ENCODE data around the gene RNFT2.

RNFT2 gene

GRCh38 chr12:116881325-116881876 lies 143.3 kb downstream of the RNFT2 start, which contains the start of gene HRK:
Gene HRK, minus strand, starts transcription at chr12:116881441. Its CDS starts 134 bp downstream, at chr12:116881307.
- TF ChIP-seq, protein P1, sequence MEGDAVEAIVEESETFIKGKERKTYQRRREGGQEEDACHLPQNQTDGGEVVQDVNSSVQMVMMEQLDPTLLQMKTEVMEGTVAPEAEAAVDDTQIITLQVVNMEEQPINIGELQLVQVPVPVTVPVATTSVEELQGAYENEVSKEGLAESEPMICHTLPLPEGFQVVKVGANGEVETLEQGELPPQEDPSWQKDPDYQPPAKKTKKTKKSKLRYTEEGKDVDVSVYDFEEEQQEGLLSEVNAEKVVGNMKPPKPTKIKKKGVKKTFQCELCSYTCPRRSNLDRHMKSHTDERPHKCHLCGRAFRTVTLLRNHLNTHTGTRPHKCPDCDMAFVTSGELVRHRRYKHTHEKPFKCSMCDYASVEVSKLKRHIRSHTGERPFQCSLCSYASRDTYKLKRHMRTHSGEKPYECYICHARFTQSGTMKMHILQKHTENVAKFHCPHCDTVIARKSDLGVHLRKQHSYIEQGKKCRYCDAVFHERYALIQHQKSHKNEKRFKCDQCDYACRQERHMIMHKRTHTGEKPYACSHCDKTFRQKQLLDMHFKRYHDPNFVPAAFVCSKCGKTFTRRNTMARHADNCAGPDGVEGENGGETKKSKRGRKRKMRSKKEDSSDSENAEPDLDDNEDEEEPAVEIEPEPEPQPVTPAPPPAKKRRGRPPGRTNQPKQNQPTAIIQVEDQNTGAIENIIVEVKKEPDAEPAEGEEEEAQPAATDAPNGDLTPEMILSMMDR (conservative IDR thresholded peaks at IDR 0.05; ENCODE audit: low read depth, low read length) = no peak
- no peak for DNase-seq (ENCODE audit: low read depth)
- H3K4me3 ChIP-seq (ENCODE audit: low read length) = peak within 1 kb of the TSS; percentile 67

- H3K4me3 ChIP-seq (ENCODE audit: low read length) = peak overlapping the region; percentile 45
- no peak for DNase-seq (ENCODE audit: low read depth)
- TF ChIP-seq, protein P1 (conservative IDR thresholded peaks at IDR 0.05; ENCODE audit: low read depth, low read length) = no peak
Observed at GRCh38 chr12:116881877-116882507, 143.9 kb downstream of the RNFT2 start.

GRCh38 chr12:116882742-116883141 lies 144.6 kb downstream of the RNFT2 start:
- TF ChIP-seq, protein P1 (conservative IDR thresholded peaks at IDR 0.05; ENCODE audit: low read depth, low read length) = peak; percentile 50
- no peak for DNase-seq (ENCODE audit: low read depth)
- no peak overlapping the region for H3K4me3 ChIP-seq (ENCODE audit: low read length)

DNA sequence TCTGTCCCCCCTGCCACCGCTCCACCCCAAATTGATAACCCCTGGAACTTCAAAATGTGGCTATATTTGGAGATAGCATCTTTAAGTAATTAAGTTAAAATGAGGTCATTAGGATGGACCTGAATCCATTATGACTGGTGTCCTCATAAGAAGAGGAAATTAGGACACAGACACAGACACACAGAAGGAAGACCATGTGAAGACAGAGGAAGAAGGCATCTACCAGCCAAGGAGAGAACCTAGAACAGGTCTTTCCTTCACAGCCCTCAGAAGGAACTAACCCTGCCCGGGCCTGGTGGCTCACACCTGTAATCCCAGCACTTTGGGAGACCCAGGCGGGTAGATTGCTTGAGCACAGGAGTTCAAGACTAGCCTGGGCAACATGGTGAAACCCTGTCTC lies 146.8 kb downstream of the RNFT2 start:
- no peak for DNase-seq (ENCODE audit: low read depth)
- TF ChIP-seq, protein P1 (conservative IDR thresholded peaks at IDR 0.05; ENCODE audit: low read depth, low read length) = no peak

DNA sequence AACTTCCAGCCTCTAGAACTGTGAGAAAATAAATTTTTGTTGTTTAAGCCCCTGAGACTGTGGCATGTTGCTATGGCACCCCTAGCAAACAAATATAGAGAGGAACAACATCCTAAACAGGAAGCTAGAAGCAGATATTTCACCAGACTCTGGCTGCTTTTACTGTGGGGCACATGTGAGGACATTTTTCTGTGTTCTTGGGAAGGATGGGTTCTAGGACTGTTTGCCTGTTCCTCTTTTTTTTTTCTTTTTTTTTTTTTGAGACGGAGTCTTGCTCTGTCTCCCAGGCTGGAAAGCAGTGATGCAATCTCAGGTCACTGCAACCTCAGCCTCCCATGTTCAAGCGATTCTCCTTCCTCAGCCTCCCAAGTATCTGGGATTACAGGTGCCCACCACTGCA lies 147.4 kb downstream of the RNFT2 start:
- TF ChIP-seq, protein P1 (conservative IDR thresholded peaks at IDR 0.05; ENCODE audit: low read depth, low read length) = no peak
- DNase-seq (ENCODE audit: low read depth) = no peak
- no peak overlapping the region for H3K4me3 ChIP-seq (ENCODE audit: low read length)

More for the DNA sequence above, 146.8 kb downstream of the RNFT2 start:
- no peak overlapping the region for H3K4me3 ChIP-seq (ENCODE audit: low read length)

- TF ChIP-seq, protein P1 (conservative IDR thresholded peaks at IDR 0.05; ENCODE audit: low read depth, low read length) = no peak
- DNase-seq (ENCODE audit: low read depth) = no peak
- H3K4me3 ChIP-seq (ENCODE audit: low read length) = no peak overlapping the region
Observed at GRCh38 chr12:116887244-116887643, 149.1 kb downstream of the RNFT2 start.

DNA sequence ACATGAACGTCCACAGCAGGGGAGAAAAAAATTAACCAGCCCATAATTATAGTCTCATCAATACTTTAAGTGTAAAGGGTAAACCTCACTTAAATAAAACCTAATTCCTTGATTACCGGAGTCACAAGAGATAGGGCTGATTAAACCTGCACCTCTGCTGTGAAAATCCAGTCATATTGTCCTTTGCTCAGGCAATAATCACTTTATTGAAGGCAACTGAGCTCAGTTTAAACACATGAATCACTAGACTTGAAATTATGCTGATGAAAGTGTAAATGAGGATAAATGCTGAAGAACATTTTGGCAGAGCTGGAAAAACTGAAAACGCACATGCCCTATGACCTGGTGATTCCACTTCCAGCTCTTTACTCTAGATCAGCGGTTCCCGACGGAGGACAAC lies 149.8 kb downstream of the RNFT2 start:
- DNase-seq (ENCODE audit: low read depth) = no peak
- TF ChIP-seq, protein P1 (conservative IDR thresholded peaks at IDR 0.05; ENCODE audit: low read depth, low read length) = no peak
- H3K4me3 ChIP-seq (ENCODE audit: low read length) = no peak overlapping the region

Measured in retinal pigment epithelial cell (primary cell).